ENCODE results near the gene TRRAP.

TRRAP gene

DNA sequence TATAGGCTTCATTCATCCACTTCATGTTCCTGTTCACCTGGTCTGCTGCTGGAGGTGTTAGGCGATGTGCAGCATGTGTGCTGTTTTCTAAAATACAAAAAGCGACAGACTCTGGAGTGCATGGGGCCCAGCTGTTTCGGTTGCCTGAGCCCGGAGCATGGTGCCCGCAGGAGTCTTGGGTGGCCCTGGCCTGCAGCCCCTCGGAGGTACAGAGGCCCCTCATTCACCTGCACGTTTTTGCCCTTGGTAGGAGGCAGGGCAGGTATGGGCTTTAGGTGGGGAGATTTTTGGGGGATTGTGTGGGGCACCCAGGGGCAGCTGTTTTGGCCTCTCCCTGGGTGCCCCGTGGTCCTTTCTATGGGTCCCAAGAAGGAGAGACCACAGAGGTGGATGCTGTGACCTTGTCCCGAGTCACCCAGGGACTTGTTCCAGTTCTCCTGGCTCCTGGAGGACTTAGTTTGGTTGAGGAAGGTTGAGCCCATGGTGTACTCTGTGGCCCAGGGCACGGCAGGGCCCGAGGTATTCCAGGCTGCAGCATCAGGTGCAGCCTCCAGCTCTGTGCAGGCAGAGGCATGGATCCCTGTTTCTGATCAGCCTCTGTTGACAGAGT, 130.7 kb downstream of the TRRAP start:
- DNase-seq, result no peak

DNA sequence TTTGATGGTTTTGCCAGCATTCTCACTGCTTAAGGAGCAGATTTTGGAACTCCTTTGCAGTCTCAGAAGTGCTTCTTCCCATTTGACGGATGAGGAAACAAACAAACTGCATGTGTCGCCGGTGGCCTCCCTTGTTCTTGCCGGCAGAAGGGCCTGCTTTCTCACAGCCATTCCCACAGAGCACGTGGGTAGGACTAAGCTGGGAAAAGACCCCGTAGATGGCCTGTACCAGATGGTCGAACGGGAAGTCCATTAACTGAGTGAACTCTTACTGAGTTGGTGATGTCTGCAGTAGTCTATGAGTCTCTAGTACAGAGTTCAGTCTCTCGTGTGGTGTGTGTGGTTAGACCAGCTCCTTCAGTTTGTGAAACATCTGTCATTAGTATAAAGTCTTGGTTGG, 131.9 kb downstream of the TRRAP start:
- DNase-seq, result no peak

DNA sequence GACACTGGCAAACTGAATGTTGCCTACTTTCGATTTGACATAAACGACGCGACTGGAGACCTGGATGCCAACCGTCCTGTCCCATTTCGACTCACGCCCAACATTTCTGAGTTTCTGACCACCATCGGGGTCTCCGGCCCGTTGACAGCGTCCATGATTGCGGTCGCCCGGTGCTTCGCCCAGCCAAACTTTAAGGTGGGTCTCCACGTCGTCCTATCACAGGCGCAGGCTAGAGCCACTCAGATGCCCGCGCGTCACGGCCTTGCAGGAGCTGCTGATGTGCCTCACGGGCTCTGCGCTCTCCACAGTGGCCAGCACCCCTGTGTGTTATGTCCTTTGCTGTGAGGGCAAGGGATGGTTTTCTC, 133.0 kb downstream of the TRRAP start:
- no peak for DNase-seq

DNA sequence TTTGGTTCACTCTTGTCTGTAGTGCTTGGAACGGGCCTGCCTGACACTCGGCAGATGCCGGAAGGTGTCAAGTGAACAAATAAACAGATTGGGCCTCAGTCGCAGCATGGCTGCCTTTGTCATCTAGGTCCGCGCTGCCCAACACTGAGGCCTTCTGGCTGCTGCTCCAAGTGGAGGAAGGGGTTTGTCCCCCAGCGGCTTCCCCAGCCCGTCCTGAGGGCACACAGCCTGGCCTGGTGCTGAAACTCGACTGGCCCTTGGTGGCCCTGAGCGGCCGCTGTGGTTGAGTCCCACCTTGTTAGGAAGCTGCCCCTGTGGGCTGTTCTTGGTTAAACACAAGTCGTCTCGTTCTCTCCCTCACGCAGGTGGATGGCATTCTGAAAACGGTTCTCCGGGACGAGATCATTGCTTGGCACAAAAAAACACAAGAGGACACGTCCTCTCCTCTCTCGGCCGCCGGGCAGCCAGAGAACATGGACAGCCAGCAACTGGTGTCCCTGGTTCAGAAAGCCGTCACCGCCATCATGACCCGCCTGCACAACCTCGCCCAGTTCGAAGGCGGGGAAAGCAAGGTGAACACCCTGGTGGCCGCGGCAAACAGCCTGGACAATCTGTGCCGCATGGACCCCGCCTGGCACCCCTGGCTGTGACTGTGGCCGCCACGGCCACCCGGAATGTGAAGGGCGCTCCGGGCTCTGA, 133.5 kb downstream of the TRRAP start:
- DNase-seq, result no peak

DNA sequence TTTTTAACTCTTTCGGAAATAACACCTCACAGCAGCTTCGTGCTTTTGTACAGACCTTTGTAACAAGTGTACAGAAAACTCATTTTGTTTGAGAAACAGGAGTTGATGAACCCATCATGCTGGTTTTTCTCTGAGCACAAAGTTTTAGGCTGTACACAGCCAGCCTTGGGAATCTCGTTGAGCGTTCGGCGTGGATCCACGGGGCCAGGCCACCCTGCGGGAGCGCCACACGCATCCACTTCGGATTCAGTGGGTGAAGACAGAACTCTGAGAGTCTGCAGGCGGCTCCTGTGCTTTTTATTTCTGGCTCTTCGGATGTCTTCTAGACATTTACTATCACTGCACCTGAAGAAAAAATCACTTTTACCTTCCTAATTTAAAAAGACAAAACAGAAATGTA, 134.4 kb downstream of the TRRAP start:
- no peak for DNase-seq

DNA sequence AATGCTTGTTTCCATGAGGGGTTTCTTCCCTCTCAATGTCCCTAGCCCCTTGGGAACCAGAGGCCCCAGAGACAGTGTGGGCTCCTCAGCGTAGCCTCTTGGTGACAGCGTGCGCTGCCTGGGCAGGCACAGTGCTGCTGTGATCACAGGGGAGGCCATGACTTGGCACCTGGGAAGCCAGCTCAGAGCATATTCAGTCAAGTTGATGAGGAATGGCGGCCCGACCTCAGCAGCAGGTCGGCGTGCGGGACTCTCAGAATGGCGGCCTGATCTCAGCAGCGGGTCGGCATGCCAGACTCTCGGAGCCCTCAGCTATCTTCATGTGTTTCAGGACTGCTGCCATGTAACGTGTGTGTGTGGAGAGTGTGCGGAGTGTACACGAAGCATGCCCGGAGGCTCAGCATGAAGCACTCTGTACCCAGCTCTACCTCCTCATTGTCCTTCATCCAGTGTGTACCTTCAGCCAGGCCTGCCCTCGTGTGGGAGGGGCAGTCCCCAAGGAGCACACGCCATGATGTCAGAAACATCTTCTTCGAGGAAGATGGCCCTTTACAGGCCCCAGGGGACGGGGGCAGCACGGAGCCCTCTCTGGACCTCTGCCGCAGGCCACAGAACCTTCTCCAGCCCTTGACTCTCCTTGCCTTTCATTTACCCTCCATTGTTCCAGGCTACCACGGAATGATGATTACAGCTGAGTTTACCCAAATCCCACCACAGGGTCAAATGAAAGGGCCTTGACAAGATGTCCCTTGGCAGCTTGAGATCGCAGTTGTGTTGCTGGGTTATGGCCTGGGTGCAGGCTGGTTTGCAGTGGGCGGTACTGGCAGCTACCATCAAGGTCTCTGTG, 135.2 kb downstream of the TRRAP start:
- DNase-seq, result no peak

DNA sequence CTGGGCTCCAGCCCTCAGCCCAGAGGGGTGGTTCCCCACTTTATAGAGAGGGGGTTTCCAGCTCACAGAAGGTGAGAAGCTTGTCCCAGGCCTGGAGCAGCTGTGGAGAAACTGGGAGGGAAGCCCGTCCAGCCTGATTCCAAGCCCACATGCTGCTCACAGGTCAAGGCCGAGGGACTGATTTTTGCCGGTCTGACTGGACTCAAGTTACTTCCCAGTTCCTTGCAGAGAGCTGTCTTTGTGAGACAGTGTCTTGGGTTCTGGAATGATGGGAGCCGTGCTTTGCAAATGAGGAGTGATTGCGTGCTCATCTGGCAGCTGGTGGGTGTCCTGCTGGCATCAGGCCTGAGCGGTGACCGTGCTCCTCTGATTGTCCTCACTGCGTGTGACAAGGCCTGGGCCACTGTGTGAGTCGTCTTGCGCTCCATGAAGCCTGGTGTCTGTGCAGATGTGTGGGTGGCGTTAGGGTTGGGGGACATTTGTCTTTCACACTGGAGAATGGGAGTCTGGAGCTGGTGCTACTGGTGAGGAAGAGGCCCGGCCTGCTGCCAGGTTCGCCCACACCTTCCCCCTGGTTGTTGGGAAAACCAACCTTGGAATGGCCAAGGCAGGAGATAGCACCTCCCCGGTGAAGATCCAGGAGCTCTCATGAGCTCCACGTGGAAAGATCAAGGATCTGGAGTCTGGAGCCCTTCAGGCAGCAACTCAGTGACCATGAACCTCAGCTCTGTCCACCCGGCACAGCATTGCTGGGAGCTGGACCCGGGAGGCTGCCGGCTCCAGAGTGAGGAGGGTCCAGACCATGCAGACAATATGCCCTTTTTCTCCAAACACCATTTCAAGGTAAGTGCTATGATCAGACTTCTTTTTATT, 136.0 kb downstream of the TRRAP start:
- DNase-seq, result no peak

DNA sequence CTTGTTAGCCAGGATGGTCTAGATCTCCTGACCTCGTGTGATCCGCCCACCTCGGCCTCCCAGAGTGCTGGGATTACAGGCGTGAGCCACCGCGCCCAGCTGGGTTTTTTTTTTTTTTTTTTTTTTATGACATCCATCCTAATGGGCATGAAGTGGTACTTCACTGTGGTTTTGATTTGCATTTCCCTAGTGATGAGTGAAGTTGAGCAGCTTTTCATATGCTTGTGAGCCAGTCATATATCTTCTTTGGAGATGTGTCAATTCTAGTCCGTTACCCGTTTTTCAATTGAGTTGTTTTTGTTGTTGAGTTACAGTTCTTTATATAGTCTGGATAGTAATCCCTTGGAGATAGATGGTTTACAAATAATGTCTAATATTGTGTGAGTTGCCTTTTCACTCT, 137.9 kb downstream of the TRRAP start:
- no peak for DNase-seq

DNA sequence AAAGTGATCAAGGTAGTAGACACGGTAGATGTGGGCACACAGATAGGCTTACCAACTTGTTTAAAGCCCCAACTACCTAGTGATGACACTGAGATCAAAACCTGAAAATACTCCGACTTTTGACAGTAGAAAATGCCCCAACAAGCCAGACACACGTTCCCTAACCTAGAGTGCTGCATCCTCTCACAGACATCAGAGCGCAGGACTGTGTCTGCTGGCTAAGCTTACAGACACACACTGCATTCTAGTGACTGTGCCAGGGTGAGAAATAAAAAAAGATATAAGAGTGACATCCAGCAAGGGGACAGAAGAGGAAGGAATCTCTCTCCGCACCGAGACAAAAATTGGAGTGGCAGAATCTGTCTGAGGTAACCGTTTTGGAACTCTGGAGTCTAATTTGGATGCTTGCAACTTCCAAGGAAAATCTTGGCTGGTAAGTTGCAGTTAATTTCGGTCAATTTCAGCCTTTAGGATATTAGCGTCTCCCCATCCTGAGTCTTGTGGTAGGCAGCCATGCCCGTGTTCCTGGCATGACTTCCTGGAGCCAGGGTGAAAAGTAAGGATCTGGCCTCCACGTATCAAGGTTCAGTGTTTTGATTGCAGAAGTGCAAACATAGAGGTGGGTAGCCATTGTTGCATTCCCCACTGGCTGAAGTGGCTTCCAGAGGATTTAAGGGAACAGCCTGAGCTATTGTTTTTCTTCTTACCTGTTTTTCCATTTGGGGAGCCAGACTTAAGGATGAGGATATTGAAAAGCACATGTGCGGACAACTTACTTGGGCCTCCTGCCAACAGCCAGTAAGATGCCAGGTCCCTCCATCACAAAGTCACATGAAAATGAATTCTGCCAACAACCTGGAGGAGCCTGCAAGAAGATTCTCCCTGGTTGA, 141.4 kb downstream of the TRRAP start:
- no peak for DNase-seq

DNA sequence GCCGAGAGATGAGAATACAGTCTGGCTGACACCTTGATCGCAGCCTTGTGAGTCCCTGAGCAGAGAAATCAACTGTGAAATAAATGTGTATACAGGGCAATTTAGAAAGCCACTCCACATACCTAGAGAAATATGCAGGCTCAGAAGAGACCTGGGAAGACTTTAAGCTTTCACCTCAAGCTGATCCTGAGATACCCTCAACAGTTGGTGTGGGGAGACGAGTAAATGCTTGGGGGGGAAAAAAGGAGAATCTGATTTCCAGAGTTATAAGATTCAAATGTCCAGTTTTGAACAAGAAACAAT, 142.0 kb downstream of the TRRAP start:
- DNase-seq, result no peak

DNA sequence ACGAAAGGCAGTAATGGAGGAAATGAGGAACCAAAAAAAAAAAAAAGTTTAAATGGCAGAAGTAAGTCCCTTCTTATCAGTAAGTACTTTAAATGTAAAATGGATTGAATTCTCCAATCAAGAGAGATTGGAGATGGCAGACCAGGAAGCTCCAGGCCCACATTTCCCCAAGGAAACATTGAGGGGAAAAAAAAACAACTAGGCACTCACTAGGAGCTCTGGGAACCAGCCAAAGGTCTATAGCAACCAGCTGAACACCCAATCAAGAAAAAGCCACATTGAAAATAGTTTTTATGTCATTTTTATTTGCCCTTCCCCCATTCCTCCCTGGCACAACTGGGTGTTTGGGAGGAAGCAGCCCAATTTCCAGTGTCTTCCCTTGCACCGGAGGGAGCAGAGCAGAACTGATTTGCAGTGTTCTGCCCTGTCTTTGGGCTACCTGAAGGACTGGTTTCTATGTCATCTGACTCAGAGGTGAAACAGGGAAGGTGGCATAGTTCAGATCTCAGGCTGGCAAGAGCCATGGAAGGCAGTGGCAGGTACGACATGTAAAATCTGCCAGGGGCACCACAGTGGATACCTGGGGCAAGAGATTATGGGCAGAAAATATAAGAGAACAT, 143.7 kb downstream of the TRRAP start:
- no peak for DNase-seq

DNA sequence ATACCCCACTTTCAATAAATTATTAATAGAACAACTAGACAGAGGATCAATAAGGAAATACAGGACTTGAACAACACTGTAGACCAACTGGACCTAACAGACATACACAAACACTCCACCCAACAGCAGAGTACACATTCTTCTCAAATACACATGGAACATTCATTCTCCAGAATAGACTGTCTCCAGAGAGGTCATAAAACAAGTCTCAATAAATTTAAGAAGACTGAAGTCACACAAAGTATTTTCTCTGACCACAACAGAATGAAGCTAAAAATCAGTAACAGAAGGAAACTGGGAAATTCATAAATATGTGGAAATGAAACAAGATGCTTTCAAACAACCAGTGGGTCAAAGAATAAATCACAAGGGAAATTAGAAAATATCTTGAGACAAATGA, 145.7 kb downstream of the TRRAP start:
- no peak for DNase-seq

DNA sequence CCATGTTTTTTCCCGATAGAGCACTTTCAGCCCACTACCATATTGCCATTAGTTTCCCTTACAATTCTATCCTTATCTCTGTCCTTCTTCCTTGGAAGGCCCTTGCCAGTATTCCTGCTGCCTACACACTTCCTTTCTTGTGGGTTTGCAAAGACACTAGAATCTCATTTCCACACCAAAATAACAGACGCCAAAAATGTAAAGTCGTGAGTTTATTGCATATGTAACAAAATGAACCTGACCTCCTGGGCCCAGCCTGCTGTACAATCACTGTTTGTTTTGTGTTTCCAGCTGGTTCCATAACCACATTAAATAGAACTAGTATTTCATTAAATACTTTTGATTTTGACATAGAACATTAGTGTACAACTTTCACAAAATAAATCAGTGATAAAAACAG, 148.9 kb downstream of the TRRAP start:
- no peak for DNase-seq

DNA sequence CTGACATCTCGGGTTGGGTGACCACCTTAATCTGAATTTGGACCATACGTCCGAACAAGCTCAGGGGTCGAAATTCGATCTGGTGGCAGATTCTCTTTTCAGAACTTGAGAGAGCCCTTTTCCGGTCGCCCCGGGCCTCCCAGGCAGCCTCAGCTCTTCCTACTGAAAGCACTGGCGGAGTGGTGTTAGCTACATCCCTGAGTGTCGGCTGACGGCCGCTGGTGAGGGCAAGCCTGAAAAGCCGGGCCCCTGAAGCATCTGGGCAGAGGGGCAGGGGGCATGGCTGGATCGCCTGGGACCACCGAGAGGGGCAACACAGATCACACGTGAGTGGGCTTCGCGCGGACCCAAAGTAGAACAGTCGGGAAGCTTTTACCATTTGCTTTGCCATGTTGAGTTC, 149.5 kb downstream of the TRRAP start:
- no peak for DNase-seq

DNA sequence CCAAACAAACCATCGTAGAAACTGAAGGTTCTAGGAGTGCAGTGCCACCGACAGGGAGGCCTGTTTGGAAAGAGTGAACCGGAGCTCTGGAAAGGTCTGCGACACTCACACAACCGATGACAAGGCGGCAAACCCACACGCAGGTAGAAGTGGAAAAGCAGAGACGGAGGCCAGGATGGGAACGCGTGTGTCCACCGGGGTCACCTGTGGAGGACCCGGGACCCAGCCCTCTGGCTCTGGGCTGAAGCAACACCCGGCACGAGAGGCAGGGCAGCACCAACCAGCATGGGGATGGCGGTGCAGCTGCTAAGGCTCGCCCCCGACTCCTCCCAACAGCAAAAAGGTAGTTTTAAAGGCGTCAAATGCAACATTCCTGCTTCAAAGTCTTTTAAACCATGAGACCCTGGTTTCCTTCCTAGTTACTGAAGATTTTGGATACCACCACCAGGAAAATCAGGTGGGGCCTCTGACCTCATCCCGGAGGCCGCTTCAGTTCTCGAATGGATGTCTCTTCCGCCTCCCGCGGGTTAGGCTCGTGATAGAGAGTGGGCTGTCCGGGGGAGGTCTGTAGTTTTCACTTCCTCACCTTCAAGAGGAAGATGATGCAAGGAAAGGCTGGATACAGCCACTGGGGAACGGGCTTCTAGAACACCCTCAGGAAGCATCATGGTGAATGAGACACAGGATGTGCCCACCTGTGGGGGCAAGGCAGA, 150.1 kb downstream of the TRRAP start:
- DNase-seq, result peak; percentile 27

DNA sequence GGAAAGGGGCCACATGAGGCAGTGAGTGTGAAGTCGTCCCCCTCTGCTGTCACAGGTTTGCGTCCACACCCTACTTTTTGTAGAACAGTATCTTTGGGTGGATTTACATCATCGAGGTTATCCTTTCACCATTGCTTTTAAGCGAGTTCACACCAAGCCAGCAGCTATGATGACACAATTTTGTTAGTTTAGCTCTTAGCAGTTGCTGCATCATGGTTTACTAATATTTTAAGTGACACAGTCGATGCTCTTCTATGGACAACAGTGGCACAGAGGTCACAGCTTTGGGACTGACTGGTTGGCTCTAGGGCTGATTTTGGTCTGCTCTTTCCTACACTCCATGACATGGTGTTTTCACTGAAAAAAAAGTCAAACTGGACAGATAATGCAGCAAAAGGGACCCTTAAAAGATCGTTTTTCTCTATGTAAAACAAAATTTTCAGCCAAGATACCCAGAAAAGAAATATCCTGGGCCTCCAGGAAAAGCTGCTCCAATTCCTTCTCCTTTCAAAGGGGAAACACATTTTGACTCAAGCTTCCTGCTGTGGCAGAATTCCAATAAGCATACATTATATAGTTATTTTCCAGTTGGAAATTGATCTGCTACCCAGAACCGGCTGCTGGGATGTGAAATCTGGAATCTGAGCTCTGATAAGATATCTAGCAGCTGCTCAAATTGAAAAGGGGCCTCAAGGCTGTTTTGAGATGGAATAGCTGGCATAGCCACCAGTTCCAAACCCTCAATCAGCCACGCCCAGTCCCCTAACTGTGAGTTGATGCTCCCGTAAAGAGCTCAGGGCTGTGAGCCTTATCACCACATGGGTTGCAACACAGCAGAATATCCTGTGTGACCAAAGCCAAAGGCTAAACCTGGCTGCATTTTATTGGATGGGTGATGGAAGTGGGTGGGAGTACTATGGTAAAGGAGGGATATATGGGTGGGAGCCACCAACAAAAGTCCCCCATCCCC, 151.4 kb downstream of the TRRAP start:
- DNase-seq, result peak; percentile 10

DNA sequence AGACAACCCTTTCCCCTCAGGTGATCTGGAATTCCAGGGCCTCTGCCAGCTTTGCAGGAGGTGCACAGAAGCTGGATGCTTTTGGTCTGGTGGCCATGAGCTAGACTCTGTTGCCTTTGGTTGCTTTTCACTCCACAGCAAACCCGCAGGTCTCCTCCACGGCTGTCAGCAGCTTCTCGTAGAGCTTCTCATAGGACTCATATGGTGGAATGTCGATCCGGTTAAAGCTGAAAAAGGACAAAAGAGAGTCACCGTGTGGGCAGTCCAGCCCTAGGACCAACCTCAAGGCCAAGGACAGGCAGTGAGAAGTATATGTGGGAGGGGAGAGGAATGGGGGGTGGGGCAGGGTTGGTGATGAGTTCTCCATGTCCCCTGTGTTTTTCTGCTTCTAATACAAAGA, 152.1 kb downstream of the TRRAP start:
- DNase-seq, result no peak

DNA sequence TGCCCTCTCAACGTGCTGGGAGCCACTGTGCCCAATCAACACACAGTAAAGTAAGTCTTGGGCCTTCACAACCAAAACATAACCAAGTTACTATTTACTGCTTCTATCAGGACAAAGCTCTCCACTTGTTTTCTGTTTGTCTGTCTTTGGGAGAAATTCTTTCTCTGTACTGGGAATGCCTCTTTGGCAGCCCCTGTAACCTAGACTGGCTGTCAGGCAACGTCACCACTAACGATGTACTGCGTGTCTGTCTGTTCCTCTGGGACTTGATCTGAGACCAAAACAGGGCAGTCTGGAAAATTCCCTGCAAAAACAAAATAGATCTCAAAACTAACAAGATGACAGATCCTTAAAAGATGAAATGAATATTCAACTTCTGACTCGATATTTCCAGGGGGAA, 152.6 kb downstream of the TRRAP start:
- DNase-seq, result no peak

DNA sequence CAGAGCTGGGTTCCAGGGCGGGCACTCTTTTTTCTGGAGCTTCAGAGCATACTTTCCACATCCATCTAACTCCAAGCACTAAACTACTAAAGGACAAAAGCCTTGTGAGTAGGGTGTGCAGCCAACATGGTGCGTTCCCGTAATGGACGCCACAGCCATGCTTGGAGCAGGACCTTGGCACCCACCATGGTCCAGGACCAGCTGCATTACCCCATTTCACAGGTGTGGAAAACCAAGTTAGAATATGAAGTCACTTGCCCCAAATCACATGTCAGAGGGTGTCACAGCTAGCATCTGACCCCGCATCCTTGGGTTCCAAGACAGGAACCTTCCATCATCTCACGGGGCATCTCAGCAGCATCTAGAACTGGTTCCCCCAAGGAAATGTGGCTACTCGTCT, 153.2 kb downstream of the TRRAP start:
- DNase-seq, result no peak

DNA sequence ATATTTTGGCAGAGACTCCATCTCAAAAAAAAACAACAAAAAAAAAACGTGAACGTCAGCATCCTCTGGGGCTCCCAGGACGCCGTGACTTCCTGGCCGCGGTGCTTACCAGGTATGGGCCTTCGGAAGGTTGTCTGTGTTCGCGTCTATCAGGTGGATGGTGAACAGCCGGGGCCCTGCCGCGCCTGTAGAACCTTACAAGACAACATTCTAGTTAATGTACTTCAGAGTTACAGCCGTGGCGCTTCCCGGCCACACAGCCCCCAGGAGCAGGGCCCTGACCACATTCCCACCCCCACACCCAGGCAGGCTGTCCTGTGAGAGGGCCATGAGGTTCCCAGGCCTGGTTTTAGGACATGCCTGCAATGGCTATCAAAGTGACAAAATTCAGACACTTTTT, 154.6 kb downstream of the TRRAP start:
- no peak for DNase-seq

All from suppressor macrophage treated with lipopolysaccharide for 4 hours (primary cell).